GM20431 (cell line): ENCODE results near the gene FARP1.

ENCODE experiments used
- in situ Hi-C: fragments of 300-500 bp; cut with MseI, MboI; formaldehyde crosslinking; loops from one replicate; pipeline ENCODE4 v1.15.0; 2020; ENCODE audit warnings: low sequenced_read_pairs; ENCODE audit not compliant: unreplicated experiment

Gene FARP1

GRCh38 chr13:98299966-98300350 is 157.1 kb downstream of the FARP1 start:
- in situ Hi-C loops, result no loop called here

DNA sequence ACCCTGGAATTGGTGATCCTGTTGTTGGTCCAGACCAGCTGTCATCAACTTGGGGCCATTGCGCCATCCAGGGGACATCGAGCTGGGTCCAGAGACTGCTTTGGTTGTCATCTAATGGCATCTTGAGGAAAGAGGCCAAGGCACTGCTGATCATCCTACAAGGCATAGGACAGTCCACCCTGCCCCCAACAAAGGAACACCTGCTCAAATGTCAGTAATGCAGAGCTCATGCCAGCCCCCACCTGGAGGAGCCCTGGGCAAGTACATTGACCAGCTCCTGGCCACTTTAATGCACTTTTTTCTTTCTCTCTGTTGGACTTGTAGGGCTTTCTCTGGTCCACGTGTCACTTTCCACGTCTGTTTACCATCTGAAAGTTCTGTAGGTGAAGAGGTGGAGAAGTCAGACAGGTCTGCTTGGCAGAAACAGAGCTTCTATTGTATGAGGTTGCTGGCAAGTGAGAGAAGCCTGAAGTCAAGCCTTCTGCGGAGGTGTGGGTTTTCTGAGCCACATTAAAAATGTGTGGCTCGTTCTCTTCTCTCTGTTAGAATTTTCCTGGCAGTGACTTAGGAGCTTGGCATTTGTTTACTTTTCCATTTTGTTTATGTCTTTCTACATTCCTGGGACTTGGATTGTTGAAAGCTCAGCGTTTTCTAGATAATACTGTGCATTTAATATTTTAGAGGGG is 158.2 kb downstream of the FARP1 start:
- in situ Hi-C loops, result no loop called here

DNA sequence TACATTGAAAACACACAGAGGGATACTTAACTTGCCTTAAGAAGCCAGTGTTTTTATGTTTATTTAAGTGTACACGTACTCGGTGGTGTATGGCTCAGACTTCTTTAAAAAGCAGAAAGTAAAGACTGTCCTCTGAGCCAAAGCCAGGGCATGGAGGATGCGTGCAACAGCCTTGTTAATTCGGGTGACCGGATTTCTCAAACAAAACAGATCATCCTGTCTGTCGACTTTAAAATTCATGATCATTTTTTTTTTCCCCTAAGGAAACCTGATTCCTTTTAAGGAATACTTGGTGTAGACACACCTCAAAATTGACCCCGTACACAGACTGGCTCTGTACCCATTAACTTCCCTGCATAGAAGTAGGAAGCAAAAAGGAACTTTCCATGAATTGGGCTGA is 158.8 kb downstream of the FARP1 start:
- in situ Hi-C loops, result no loop called here

GRCh38 chr13:98303858-98304257 is 161.0 kb downstream of the FARP1 start:
- in situ Hi-C loops, result no loop called here

DNA sequence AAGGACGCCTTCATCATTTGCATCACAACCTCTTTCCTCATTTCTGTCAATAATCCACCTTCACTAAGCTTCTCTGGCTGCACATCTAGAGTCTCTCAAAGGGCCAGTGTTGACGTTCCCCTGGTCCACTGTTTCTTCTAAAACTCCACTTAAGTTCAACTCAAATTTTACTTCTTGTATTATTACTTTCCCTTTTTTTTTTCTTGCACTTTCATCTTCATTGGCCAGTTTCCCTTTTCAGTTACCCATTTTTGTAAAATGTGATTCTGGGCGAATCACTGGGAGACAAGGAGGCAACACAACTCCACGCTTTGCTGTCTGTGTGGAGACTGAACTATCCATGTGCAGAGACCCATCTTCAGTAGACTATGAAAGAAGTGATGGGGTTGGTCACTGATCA is 162.8 kb downstream of the FARP1 start:
- in situ Hi-C loops, result no loop called here

GRCh38 chr13:98307463-98308085 is 164.7 kb downstream of the FARP1 start:
- in situ Hi-C loops, result no loop called here

GRCh38 chr13:98308086-98308911 is 165.4 kb downstream of the FARP1 start:
- in situ Hi-C loops, result no loop called here

DNA sequence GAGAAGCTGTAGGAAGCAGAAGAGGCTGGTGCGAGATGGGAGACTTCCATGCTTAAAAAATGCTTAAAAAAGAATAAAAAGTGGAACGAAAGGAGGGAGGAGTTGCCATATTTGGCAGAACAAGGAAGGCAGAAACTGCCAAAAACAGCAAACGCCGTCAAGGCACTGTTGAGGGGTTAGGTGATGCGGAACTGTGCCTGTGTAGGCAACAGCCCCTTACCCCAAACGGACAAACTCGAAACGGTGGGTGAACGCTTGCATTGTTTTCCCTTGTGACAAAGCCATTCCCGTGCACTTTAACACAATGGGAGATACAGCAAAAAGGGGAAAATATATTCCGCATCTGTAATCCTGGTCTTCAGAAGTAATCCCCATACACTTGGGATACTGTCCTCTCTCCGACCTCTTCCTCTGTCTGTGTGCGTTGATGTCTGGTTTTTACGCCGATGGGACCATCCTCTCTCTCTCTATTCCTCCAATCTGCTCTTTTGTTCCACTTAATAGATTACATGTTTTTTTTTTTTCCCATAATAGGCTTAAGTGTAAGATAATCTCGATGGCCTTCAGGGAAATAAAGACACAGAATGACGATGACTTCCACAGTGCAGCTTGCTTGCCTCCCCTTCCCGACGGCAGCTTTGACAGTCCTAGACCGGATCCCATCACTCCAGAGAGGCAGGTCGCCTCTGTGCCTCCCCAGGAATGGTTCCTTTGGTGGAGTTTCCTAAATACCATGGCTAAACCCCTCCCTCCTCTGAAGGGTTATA is 166.9 kb downstream of the FARP1 start:
- in situ Hi-C loops, result no loop called here

DNA sequence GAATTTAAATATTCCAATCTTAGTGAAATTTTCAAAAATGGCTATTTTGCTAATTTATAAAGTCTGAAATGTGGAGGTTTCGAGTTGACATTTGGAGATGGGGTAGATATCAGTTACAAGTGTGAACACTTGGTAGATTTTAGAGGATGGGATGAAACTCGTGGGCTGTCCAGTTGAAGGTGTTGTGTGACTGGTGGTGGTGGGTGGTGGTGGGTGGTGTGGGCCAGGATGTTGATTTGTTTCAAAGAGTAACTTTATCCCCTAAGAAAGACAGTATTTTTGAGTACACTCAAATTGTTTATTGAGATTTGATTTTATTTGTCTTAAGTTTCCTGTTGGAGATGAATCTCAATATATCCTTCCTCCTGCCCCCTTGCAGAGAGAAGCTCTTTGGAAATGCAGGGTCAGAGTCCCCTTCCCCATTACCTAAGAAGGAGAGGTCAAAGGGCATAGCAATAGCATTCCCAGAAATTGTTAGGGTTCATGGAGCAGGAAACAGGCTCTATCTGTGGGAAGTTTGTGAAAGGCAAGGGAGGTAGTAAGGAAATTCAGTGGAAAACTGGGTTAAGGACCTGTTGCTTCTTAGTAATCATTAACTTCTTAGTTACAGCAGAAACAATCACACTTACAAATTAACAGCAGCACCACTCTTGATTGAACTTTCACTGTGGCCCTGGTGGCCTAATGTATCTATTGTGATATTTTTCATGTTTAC is 167.7 kb downstream of the FARP1 start:
- in situ Hi-C loops, result no loop called here

DNA sequence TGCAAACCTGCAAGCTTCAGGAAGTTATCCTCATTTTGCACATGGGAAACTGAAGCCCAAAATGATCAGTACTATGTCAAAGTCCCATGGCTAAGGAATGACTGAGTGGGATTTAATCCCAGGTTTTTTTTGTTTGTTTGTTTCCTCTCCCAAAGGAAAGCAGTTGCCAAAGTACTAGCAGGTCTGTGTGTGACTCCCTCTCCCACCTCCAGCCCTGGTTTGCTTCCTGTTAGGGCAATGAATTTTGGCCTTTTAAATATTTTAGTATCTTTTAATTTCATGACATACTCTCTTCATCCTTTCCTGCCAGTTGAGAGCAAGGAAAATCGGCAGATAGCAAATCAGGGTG is 168.3 kb downstream of the FARP1 start:
- in situ Hi-C loops, result no loop called here

DNA sequence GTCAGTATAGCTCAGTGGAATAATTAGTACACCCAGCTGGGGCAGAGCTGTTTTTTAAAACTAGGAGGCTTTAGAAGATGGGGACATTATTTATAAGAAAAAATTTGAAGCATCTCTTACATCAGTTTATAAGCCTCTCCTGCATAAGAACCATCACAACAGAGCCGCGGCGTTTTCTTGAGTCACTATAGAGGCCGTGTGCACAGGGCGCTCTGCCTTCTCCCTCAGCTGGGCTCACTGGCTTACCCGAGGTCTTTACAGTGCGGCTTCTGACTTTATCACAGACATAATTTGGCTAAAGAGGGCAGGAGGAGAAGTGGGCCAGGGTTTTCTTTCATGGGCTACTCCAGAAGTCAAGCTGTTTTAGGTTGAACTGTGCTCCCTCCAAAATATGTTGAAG is 169.7 kb downstream of the FARP1 start:
- in situ Hi-C loops, result no loop called here

DNA sequence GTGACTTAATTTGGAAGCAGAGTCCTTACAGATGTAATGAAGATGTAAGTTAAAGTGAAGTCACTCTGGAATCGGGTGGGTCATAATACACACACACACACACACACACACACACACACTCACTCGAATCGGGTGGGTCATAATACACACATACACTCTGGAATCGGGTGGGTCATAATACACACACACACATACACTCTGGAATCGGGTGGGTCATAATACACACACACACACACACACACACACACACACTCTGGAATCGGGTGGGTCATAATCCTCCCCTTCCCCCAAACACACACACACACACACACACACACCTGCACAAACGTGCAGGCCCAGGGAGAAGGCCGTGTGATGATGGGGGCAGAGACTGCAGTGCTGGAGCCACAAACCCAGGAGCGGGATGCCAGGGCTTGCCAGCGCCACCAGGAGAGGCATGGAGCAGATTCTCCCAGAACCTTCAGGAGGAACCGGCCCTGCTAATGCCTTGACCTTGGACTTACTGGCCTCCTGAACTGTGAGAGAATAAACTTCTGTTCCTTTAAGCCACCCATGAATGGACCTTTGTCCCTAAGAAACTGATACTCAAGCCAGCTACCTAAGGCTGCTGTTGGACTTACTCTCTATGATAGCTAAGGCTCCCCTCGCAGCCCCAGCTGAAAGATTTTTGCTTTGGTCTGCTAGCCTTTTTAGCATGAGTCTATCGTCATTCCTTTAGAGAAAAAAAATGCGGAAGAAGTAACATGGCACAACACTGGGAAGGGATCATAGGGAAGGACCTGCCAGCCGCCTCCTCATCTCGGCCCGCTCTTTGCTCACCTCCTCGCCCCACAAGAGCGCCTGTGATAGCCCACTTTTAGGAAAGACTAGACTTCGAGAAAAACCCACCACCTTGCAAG is 170.4 kb downstream of the FARP1 start:
- in situ Hi-C loops, result no loop called here

- in situ Hi-C loops, result no loop called here
Measured at GRCh38 chr13:98313922-98314292, 171.0 kb downstream of the FARP1 start.

DNA sequence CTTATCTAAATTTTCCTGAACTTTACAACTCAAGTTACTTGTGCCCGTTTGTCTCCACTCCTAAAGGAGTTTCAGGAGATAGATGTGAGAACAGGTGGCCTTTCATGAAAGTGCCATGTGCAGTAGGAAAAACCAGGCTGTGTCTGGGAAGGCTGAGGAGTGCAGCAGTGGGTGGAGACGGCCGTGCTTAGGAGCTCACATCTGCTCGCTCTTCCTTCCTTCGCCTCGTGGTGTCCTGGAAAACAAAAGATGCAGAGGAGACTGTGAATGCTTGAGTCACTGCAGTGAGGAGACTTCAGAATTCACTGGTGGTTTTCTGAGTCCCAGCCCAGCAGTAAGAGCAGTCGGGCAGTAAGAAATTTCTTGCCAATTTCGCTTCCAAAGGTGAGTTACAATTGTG is 172.6 kb downstream of the FARP1 start:
- in situ Hi-C loops, result no loop called here

- in situ Hi-C loops, result no loop called here
Measured at GRCh38 chr13:98315902-98316301, 173.0 kb downstream of the FARP1 start.

- in situ Hi-C loops, result no loop called here
Measured at GRCh38 chr13:98317573-98318171, 174.8 kb downstream of the FARP1 start.

DNA sequence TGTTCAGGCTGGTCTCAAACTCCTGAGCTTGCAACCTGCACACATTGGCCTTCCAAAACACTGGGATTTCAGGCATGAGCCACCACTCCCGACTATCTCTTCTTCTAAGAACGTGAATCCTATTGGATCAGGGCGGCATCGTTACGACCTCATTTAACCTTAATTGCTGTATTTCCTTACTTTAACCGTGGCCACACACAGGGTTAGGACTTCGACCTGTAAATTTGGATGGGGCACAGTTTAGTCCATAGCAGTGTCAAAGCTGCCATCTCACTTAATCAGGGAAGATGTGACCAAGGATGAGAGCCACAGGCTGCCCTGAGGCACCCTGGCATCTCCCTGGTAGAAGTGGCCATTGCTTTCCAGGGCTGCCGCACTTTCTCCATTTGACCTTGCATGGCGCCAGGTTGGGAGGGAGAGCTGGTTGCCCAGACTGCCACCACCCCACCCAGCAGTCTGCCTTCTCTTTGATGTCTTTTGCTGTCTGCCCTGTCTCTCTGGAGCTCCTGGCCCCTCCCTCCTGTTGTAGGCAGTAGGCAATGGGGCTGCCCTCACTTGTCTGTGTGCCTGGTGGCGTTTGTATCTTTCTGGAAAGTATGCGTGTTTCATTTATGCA is 175.5 kb downstream of the FARP1 start:
- in situ Hi-C loops, result no loop called here

GRCh38 chr13:98320561-98321105 is 177.7 kb downstream of the FARP1 start:
- in situ Hi-C loops, result no loop called here
